Stomach (tissue), 9 donors: ENCODE results near the gene GPC6. TPM values are rescaled to one million over a fixed set of nuclear protein-coding genes. Genes with fewer than 3 reads are reported as not detected.
A peak's percentile ranks its signal among the peaks of the same experiment; 100 is the strongest.

ENCODE experiments used
- DNase-seq, 2 donors: peaks; one replicate each; pipeline versions ENCODE4 v3.0.0 to v3.0.0-alpha.2; 2013 to 2019
- H3K27ac ChIP-seq, 5 donors: fragments of 200-600 bp in 4 of 5; sonication (generic) in 4 of 5; one replicate each; pipeline ENCODE4 v1.5.1; 2013 to 2019; ENCODE audit warnings: mild to moderate bottlenecking in 1 of 5, moderate library complexity in 1 of 5
- H3K27me3 ChIP-seq, 3 donors: fragments of 200-600 bp; sonication (generic); one replicate each; pipeline ENCODE4 v1.5.1; 2017 to 2019; ENCODE audit warnings: mixed run types in 1 of 3
- H3K36me3 ChIP-seq, 4 donors: fragments of 200-600 bp; sonication (generic); 1 replicate in 3 of 4; 2 replicates in 1 of 4; pipeline ENCODE4 v1.5.1; 2016 to 2019
- H3K4me1 ChIP-seq, 4 donors: fragments of 200-600 bp; sonication (generic); one replicate each; pipeline ENCODE4 v1.5.1; 2016 to 2019
- H3K4me3 ChIP-seq, 4 donors: fragments of 200-600 bp; sonication (generic) in 3 of 4; one replicate each; pipeline ENCODE4 v1.5.1; 2016 to 2019; ENCODE audit warnings: mild to moderate bottlenecking in 1 of 4
- H3K9me3 ChIP-seq, 4 donors: fragments of 200-600 bp; sonication (generic); one replicate each; pipeline ENCODE4 v1.5.1; 2016 to 2019
- EP300 ChIP-seq: sonication (generic); formaldehyde crosslinking; IDR thresholded peaks from one replicate; pipeline ENCODE4 v1.6.1; 2017; ENCODE audit warnings: antibody characterized with exemption
- POLR2A ChIP-seq, 4 donors: fragments of 450-650 bp; IDR thresholded peaks; one replicate each; pipeline ENCODE4 v1.6.1; 2016; ENCODE audit warnings: antibody characterized with exemption in 4 of 4, control low read depth in 2 of 4, mild to moderate bottlenecking in 1 of 4, moderate library complexity in 1 of 4
- POLR2AphosphoS5 ChIP-seq, 3 donors: sonication (generic); formaldehyde crosslinking; IDR thresholded peaks; one replicate each; pipeline ENCODE4 v1.6.1; 2016; ENCODE audit warnings: antibody characterized with exemption in 3 of 3
- WGBS, 5 donors: extraction: QIAGEN DNeasy Blood & Tissue Kit in 3 of 5; methylation state at CpG; one replicate each; pipeline versions ENCODE4 v1.1.5 to v1.1.7; 2013 to 2018; 5-methylcytosine and 5-hydroxymethylcytosine counted together
- intact Hi-C: fragments of 100-400 bp; cut with DNase I; formaldehyde crosslinking; loops from one replicate; pipeline ENCODE4 v1.15.1; 2023; ENCODE audit warnings: low total_unique reads
- polyA plus RNA-seq, 3 donors: library from polyadenylated mRNA; stranded (reverse); fragments of 200-250 nt; gene quantifications; one replicate each; pipeline ENCODE4 v1.2.3, GENCODE V29; 2013
- total RNA-seq, 5 donors: library from RNA; depleted of rRNA; stranded (reverse); fragments of >200 nt; gene quantifications; one replicate each; pipeline versions ENCODE4 v1.1.0 to v1.2.3, GENCODE V29; 2014 to 2016
- TF ChIP-seq, protein P1 (sequence below), 7 experiments: fragments of 450-650 bp in 4 of 7; fragments of 200-600 bp in 3 of 7; sonication (generic) in 3 of 7; IDR thresholded peaks; one replicate each; pipeline ENCODE4 v1.5.1; 2016 to 2019; ENCODE audit warnings: antibody characterized with exemption in 7 of 7, control low read depth in 2 of 7, mild to moderate bottlenecking in 1 of 7
- donor health status: healthy with polysubstance abuse.
- donor health status: Bipolar disorder and iron deficiency.
- donor health status: healthy.

GPC6 gene
- total and polyA plus RNA-seq, 8 donors = 0.70 to 52.7 (median 5.6) TPM

DNA sequence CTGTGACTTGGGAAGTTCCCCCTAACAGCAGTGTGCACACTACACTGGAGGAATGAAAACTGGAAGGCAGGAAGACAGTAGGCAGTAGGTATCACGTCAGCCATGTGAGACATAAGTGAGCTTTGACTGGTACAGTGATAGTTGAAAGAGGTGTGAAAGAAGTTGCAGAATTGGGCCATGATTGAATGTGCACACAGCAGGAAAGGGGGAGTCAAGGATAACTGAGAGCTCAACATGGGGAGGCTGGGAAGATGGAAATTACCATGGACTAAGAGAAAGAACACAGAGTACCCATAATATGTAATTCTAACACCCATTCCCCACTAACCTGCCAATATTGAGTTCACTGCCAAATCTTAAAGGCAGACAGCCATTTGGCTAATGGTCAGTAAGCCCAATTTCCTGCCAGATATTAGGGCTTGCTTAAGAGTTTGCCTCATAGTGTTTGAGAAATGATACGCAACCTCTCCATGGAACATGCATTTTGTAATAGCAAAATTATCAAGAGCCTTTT lies 931.2 kb downstream of the GPC6 start:
- Histone ChIP-seq H3K4me1 (peaks cover 0 to 7% (median 0%) of the 10 kb centered on the region in 4 donors), H3K27me3 (no peaks in the 10 kb centered on the region), H3K9me3 (no peaks in the 10 kb centered on the region), H3K27ac (no peak overlapping the region), H3K36me3 (no peaks in the 10 kb centered on the region), H3K4me3 (no peak overlapping the region)
- intact Hi-C loops = no loop called here
- no peak for DNase-seq
- peak in 1 of 3 donors; percentile 55 for TF ChIP-seq POLR2AphosphoS5 (IDR thresholded peaks at IDR 0.05)
- TF ChIP-seq EP300 = no peak
- WGBS, 5 donors = 64 to 84% (median 77%) methylated on average over 2 of the region's 2 CpGs

DNA sequence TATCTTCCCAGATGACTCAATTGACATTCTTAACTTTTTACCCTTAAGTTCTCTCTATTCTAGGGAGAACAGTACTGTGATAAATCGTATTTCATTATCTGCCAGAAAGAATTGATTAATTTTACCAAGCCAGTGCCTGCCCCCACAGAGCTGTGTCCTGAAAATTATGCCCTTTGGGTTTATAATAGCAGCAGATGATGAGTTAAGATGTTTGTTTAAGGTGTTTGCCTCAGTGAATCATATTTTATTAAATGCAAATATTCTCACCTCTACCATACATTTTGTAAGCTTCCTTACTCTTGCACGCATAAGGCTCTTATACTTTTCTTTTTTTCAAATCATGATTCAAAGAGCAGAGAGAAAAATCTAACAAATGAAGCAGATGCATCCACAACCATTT lies 934.3 kb downstream of the GPC6 start:
- no peak for DNase-seq
- H3K27ac ChIP-seq = no peak overlapping the region
- TF ChIP-seq POLR2A (IDR thresholded peaks at IDR 0.05) (no peak), EP300 (no peak), POLR2AphosphoS5 (IDR thresholded peaks at IDR 0.05) (no peak)
- TF ChIP-seq, protein P1, sequence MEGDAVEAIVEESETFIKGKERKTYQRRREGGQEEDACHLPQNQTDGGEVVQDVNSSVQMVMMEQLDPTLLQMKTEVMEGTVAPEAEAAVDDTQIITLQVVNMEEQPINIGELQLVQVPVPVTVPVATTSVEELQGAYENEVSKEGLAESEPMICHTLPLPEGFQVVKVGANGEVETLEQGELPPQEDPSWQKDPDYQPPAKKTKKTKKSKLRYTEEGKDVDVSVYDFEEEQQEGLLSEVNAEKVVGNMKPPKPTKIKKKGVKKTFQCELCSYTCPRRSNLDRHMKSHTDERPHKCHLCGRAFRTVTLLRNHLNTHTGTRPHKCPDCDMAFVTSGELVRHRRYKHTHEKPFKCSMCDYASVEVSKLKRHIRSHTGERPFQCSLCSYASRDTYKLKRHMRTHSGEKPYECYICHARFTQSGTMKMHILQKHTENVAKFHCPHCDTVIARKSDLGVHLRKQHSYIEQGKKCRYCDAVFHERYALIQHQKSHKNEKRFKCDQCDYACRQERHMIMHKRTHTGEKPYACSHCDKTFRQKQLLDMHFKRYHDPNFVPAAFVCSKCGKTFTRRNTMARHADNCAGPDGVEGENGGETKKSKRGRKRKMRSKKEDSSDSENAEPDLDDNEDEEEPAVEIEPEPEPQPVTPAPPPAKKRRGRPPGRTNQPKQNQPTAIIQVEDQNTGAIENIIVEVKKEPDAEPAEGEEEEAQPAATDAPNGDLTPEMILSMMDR (IDR thresholded peaks at IDR 0.05) = no peak
- intact Hi-C loops = no loop called here
- no peaks in the 10 kb centered on the region for H3K27me3 ChIP-seq
- no peaks in the 10 kb centered on the region for H3K36me3 ChIP-seq
- no peak overlapping the region for H3K4me3 ChIP-seq
- H3K9me3 ChIP-seq = no peaks in the 10 kb centered on the region
- WGBS, 5 donors = 68 to 80% (median 78%) methylated on average over 2 of the region's 2 CpGs
- no peaks in the 10 kb centered on the region for H3K4me1 ChIP-seq

DNA sequence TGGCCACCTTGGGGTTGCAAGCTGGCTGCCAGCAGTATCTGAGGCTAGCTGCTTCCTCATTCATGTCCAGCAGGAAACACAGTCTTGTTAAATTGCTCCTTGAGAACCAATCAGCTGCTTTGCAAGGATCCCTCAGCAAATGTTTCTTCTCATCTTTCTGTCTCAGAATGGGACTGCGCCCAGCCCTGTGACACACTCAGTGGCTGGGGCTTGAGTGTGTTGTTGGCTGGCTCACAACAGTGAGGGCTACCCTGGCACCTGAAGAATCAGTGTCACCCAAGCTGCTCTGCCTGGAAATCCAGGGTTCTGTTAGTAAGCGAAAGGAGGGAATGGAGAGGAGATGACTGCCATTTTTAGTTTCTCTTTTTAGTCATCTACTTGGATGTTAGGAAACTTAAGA lies 935.7 kb downstream of the GPC6 start:
- Histone ChIP-seq H3K27me3 (no peaks in the 10 kb centered on the region), H3K27ac (no peak overlapping the region), H3K36me3 (no peaks in the 10 kb centered on the region), H3K4me3 (no peak overlapping the region), H3K9me3 (no peaks in the 10 kb centered on the region), H3K4me1 (no peaks in the 10 kb centered on the region)
- no peak for TF ChIP-seq EP300
- no peak for TF ChIP-seq POLR2AphosphoS5 (IDR thresholded peaks at IDR 0.05)
- TF ChIP-seq, protein P1 (IDR thresholded peaks at IDR 0.05) = no peak
- no peak for TF ChIP-seq POLR2A (IDR thresholded peaks at IDR 0.05)
- WGBS, 5 donors = 81 to 90% (median 84%) methylated on average over 2 of the region's 2 CpGs
- intact Hi-C loops = no loop called here
- no peak for DNase-seq

DNA sequence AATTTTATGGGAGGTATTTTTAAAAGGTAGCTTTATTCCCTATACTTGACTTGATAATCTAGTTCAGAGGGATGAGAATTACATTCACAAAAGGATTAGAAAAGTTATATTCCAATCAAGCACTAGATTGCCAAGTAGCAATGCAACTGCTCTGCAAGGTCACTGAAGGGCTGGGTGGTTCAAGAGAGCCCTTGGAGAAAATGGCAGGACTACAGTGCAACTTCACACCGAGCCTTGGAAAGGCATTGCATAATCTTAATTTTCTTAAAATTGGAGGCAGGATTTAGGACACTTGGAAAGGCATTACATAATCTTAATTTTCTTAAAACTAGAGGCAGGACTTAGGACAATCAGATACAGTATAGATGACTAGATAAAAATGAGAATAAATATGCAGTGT lies 936.9 kb downstream of the GPC6 start:
- 80 to 92% (median 88%) methylated on average over 1 of the region's 1 CpG for WGBS, 5 donors
- H3K4me3 ChIP-seq = no peak overlapping the region
- TF ChIP-seq POLR2A (IDR thresholded peaks at IDR 0.05) (no peak), POLR2AphosphoS5 (IDR thresholded peaks at IDR 0.05) (no peak), EP300 (no peak)
- TF ChIP-seq, protein P1 (IDR thresholded peaks at IDR 0.05) = no peak
- no peak overlapping the region for H3K27ac ChIP-seq
- H3K36me3 ChIP-seq = no peaks in the 10 kb centered on the region
- DNase-seq = no peak
- H3K27me3 ChIP-seq = no peaks in the 10 kb centered on the region
- intact Hi-C loops = no loop called here
- H3K4me1 ChIP-seq = no peaks in the 10 kb centered on the region
- H3K9me3 ChIP-seq = no peaks in the 10 kb centered on the region

DNA sequence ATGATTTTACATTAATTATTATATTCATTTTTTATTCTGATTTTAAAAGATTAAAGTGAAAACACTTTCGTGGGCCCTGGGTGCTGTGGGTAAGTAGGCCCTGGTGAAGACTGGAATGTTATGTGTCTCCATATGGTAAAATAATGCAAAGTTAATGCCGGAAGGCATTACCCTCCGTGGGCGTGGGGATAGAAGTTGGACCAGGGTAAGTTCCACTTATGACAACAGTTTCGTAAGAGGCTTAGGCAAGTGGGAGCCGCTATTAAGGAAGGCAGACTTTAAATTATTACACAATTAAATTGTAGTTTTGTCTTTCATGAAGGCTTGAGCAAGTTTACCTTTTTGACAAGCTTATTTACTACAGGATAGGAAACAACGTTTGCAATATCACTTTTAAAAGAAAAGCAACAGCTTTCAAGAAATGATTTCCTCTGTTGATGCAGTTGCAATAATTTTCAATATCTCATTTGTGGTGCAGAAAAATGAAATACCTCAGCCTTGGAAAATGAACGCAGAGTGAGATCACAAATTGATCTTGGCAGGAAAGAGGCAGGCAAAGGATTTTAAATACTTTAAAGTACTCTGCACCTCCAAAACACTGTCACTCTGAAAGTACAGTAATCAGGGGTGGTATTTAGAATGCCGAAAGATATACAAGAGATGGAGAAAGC lies 942.3 kb downstream of the GPC6 start:
- no peak overlapping the region for H3K4me3 ChIP-seq
- no peaks in the 10 kb centered on the region for H3K36me3 ChIP-seq
- intact Hi-C loops = no loop called here
- no peak for TF ChIP-seq POLR2A (IDR thresholded peaks at IDR 0.05)
- no peak for TF ChIP-seq EP300
- no peak for TF ChIP-seq POLR2AphosphoS5 (IDR thresholded peaks at IDR 0.05)
- TF ChIP-seq, protein P1 (IDR thresholded peaks at IDR 0.05) = no peak
- no peak overlapping the region for H3K27ac ChIP-seq
- no peaks in the 10 kb centered on the region for H3K9me3 ChIP-seq
- no peaks in the 10 kb centered on the region for H3K4me1 ChIP-seq
- no peak for DNase-seq
- 72 to 83% (median 82%) methylated on average over 9 of the region's 9 CpGs for WGBS, 5 donors
- H3K27me3 ChIP-seq = no peaks in the 10 kb centered on the region
